Stimulated activated CD4-positive, alpha-beta T cell treated with anti-CD3 and anti-CD28 coated beads, Interleukin-4, amount 100 ng/mL, for 4 hours (primary cell): ENCODE results near the gene JUNB.

Experiments
- DNase-seq, 2 experiments: peaks; one replicate each; pipeline ENCODE4 v3.0.0-alpha.2; 2020

JUNB gene

GRCh38 chr19:12791345-12792050 is at the start of gene JUNB:
Gene JUNB, plus strand, starts transcription at chr19:12791486. Its CDS starts 286 bp downstream, at chr19:12791772.
- peak; percentile 95 to 98 for DNase-seq

GRCh38 chr19:12745166-12745897 is 46.0 kb upstream of the JUNB start:
- DNase-seq = no peak

- DNase-seq = no peak
Measured at GRCh38 chr19:12748489-12748888, 42.8 kb upstream of the JUNB start.

GRCh38 chr19:12749938-12750521 is 41.3 kb upstream of the JUNB start:
- no peak for DNase-seq

- DNase-seq = no peak
Measured at GRCh38 chr19:12750851-12751250, 40.4 kb upstream of the JUNB start.

- DNase-seq = no peak
Measured at GRCh38 chr19:12751635-12752034, 39.7 kb upstream of the JUNB start, which contains the start of gene BEST2. Gene BEST2, plus strand, starts transcription at chr19:12751791. Its CDS starts 802 bp downstream, at chr19:12752593.

- no peak for DNase-seq
Measured at GRCh38 chr19:12752056-12752781, 39.1 kb upstream of the JUNB start.

- no peak for DNase-seq
Measured at GRCh38 chr19:12754465-12755196, 36.7 kb upstream of the JUNB start.

- no peak for DNase-seq
Measured at GRCh38 chr19:12756150-12756883, 35.0 kb upstream of the JUNB start.

GRCh38 chr19:12757544-12758274 is 33.6 kb upstream of the JUNB start:
- peak; percentile 44 to 65 for DNase-seq

- DNase-seq = no peak
Measured at GRCh38 chr19:12759686-12760085, 31.6 kb upstream of the JUNB start.

- no peak for DNase-seq
Measured at GRCh38 chr19:12763100-12763499, 28.2 kb upstream of the JUNB start.

GRCh38 chr19:12764698-12765097 is 26.6 kb upstream of the JUNB start:
- DNase-seq = no peak

- DNase-seq = peak; percentile 62 to 76
Measured at GRCh38 chr19:12766051-12766521, 25.2 kb upstream of the JUNB start.

GRCh38 chr19:12767150-12767549 is 24.1 kb upstream of the JUNB start:
- no peak for DNase-seq

- DNase-seq = no peak
Measured at GRCh38 chr19:12767666-12768065, 23.6 kb upstream of the JUNB start.

- peak; percentile 61 to 73 for DNase-seq
Measured at GRCh38 chr19:12769689-12770088, 21.6 kb upstream of the JUNB start.

- no peak for DNase-seq
Measured at GRCh38 chr19:12770922-12771321, 20.4 kb upstream of the JUNB start.

- no peak for DNase-seq
Measured at GRCh38 chr19:12772323-12772722, 19.0 kb upstream of the JUNB start.

GRCh38 chr19:12773571-12773970 is 17.7 kb upstream of the JUNB start:
- DNase-seq = no peak
